ENCODE data around the gene CHST4.
"Not testable (repeated sequence)": the region's sequence is repeated elsewhere in the genome, so short reads cannot be mapped to it uniquely, and the experiment has no call there.

CHST4 gene

GRCh38 chr16:71524566-71525553 lies 1.4 kb upstream of the CHST4 start:
- no peak for DNase-seq (ENCODE audit: low read depth in 2 of 3, low spot score in 1 of 3)

GRCh38 chr16:71528257-71528656 lies 2.0 kb downstream of the CHST4 start:
- DNase-seq (ENCODE audit: low read depth in 2 of 3, low spot score in 1 of 3), result no peak

- DNase-seq (ENCODE audit: low read depth in 2 of 3, low spot score in 1 of 3), result no peak
Measured at GRCh38 chr16:71528863-71529262, 2.6 kb downstream of the CHST4 start.

GRCh38 chr16:71532366-71532765 lies 6.1 kb downstream of the CHST4 start:
- no peak for DNase-seq (ENCODE audit: low read depth in 2 of 3, low spot score in 1 of 3)

- no peak for DNase-seq (ENCODE audit: low read depth in 2 of 3, low spot score in 1 of 3)
Measured at GRCh38 chr16:71536752-71537499, 10.7 kb downstream of the CHST4 start.

GRCh38 chr16:71537643-71538042 lies 11.4 kb downstream of the CHST4 start:
- peak; percentile 5 to 35 (median 12) for DNase-seq (ENCODE audit: low read depth in 2 of 3, low spot score in 1 of 3)

- peak; percentile 56 to 72 (median 56) for DNase-seq (ENCODE audit: low read depth in 2 of 3, low spot score in 1 of 3)
Measured at GRCh38 chr16:71542377-71542776, 16.2 kb downstream of the CHST4 start.

GRCh38 chr16:71547168-71547567 lies 20.9 kb downstream of the CHST4 start:
- DNase-seq (ENCODE audit: low read depth in 2 of 3, low spot score in 1 of 3), result no peak

- no peak for DNase-seq (ENCODE audit: low read depth in 2 of 3, low spot score in 1 of 3)
Measured at GRCh38 chr16:71552698-71553503, 26.7 kb downstream of the CHST4 start.

- DNase-seq (ENCODE audit: low read depth in 2 of 3, low spot score in 1 of 3), result no peak
Measured at GRCh38 chr16:71555230-71555891, 29.1 kb downstream of the CHST4 start.

GRCh38 chr16:71557299-71557698 lies 31.1 kb downstream of the CHST4 start:
- no peak for DNase-seq (ENCODE audit: low read depth in 2 of 3, low spot score in 1 of 3)

GRCh38 chr16:71557954-71558582 lies 31.8 kb downstream of the CHST4 start:
- DNase-seq (ENCODE audit: low read depth in 2 of 3, low spot score in 1 of 3), result no peak

GRCh38 chr16:71559855-71560254 lies 33.6 kb downstream of the CHST4 start:
- DNase-seq (ENCODE audit: low read depth in 2 of 3, low spot score in 1 of 3), result no peak

- not testable (repeated sequence) for DNase-seq (ENCODE audit: low read depth in 2 of 3, low spot score in 1 of 3)
Measured at GRCh38 chr16:71561886-71562285, 35.7 kb downstream of the CHST4 start.

GRCh38 chr16:71562552-71562951 lies 36.3 kb downstream of the CHST4 start:
- no peak for DNase-seq (ENCODE audit: low read depth in 2 of 3, low spot score in 1 of 3)

GRCh38 chr16:71564335-71564967 lies 38.2 kb downstream of the CHST4 start:
- peak in 1 of 3 donors; percentile 2 for DNase-seq (ENCODE audit: low read depth in 2 of 3, low spot score in 1 of 3)

GRCh38 chr16:71565812-71566700 lies 39.8 kb downstream of the CHST4 start:
- DNase-seq (ENCODE audit: low read depth in 2 of 3, low spot score in 1 of 3), result no peak

- no peak for DNase-seq (ENCODE audit: low read depth in 2 of 3, low spot score in 1 of 3)
Measured at GRCh38 chr16:71567931-71568330, 41.7 kb downstream of the CHST4 start.

GRCh38 chr16:71568551-71568950 lies 42.3 kb downstream of the CHST4 start:
- no peak for DNase-seq (ENCODE audit: low read depth in 2 of 3, low spot score in 1 of 3)

Measured in stimulated activated CD4-positive, alpha-beta T cell treated with anti-CD3 and anti-CD28 coated beads, Interleukin-12 subunit alpha, Interleukin-12 subunit beta, amount 100 ng/mL, for 48 hours (primary cell).